Activated CD8-positive, alpha-beta T cell treated with anti-CD3 and anti-CD28 coated beads, Interleukin-2, amount 10 ng/mL, durations not matched to agents 7 days and 5 days (primary cell): ENCODE measurements around the gene LINC01488. TPM values are rescaled to one million over a fixed set of nuclear protein-coding genes. Genes with fewer than 3 reads are reported as not detected.

Experiments
- ATAC-seq: fragments of 150-1000 bp; cut with Tn5 transposase; one replicate; pipeline ENCODE4 v1.10.0; 2021; ENCODE audit warnings: moderate library complexity
- CTCF ChIA-PET: fragments of 350-600 bp; sonication (Branson Sonifier 250); formaldehyde crosslinking; loops from one replicate; lab custom pipeline; 2021; ENCODE audit warnings: antibody characterized with exemption; lab: Charles Lee
- POLR2A ChIA-PET: fragments of 350-600 bp; sonication (Branson Sonifier 250); formaldehyde crosslinking; loops from one replicate; lab custom pipeline; 2021; ENCODE audit warnings: antibody characterized with exemption; lab: Charles Lee
- DNase-seq: peaks from one replicate; pipeline ENCODE4 v3.0.0-alpha.2; 2020
- H3K27ac Mint-ChIP-seq: one replicate; pipeline ENCODE4 v1.8.0; 2021; ENCODE audit warnings: mild to moderate bottlenecking, mixed read lengths
- H3K27me3 Mint-ChIP-seq: one replicate; pipeline ENCODE4 v1.8.0; 2021; ENCODE audit warnings: low read depth, mixed read lengths
- H3K36me3 Mint-ChIP-seq: one replicate; pipeline ENCODE4 v1.8.0; 2021; ENCODE audit warnings: low read depth, mixed read lengths
- H3K4me1 Mint-ChIP-seq: one replicate; pipeline ENCODE4 v1.8.0; 2021; ENCODE audit warnings: low read depth, mixed read lengths
- H3K4me3 Mint-ChIP-seq: one replicate; pipeline ENCODE4 v1.8.0; 2021; ENCODE audit warnings: mild to moderate bottlenecking, mixed read lengths
- H3K9me3 Mint-ChIP-seq: one replicate; pipeline ENCODE4 v1.8.0; 2022; ENCODE audit warnings: mixed read lengths; ENCODE audit not compliant: insufficient read depth
- total RNA-seq, 2 experiments: library from RNA; stranded (reverse); gene quantifications; one replicate each; pipeline ENCODE4 v1.2.3, GENCODE V29; 2021

The LINC01488 gene
- total RNA-seq, 2 experiments from 2014 or later = not detected

DNA sequence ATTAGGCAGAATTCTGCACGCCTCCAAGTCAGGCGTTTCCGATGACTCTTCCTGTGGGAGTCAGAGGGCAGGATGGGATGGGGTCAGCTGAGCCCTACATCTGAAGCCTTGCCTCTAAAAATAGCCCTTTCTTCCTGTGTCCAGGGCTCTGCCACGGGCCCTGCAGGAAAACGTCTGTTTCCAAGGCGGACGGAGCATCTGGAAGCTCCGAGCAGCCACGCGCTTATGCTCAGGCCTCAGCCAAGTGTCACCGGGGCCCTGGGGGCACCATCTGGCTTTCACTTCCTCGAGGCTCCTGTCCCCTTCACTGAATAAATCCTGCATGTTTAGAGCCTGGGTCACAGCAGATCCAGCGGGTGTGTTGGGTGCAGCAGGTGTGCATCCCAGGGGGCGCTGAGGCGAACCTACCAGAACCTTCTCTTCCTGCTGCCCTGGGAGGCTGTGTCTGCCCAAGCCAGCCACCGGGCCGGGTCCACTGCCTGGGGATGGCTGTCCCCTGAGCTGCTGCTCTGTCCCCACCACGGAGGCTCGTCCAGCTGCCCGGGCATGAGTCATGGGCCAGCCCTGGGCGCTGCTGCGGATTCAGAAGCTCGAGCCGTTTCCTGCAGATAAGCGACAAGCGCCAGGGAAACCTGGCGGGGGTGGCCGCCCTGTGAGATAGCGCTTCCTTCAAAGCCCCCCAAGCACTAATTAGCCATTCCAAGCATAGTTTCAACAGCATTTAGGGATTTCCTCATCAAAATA, 32.0 kb upstream of the LINC01488 start:
- POLR2A ChIA-PET = no interaction called here
- no peak overlapping the region for H3K4me3 Mint-ChIP-seq
- ATAC-seq = no peak
- CTCF ChIA-PET = no interaction called here
- no peaks in the 10 kb centered on the region for H3K9me3 Mint-ChIP-seq
- no peak overlapping the region for H3K27ac Mint-ChIP-seq
- no peaks in the 10 kb centered on the region for H3K36me3 Mint-ChIP-seq
- no peak for DNase-seq
- H3K4me1 Mint-ChIP-seq = no peaks in the 10 kb centered on the region
- H3K27me3 Mint-ChIP-seq = peaks cover 12% of the 10 kb centered on the region

DNA sequence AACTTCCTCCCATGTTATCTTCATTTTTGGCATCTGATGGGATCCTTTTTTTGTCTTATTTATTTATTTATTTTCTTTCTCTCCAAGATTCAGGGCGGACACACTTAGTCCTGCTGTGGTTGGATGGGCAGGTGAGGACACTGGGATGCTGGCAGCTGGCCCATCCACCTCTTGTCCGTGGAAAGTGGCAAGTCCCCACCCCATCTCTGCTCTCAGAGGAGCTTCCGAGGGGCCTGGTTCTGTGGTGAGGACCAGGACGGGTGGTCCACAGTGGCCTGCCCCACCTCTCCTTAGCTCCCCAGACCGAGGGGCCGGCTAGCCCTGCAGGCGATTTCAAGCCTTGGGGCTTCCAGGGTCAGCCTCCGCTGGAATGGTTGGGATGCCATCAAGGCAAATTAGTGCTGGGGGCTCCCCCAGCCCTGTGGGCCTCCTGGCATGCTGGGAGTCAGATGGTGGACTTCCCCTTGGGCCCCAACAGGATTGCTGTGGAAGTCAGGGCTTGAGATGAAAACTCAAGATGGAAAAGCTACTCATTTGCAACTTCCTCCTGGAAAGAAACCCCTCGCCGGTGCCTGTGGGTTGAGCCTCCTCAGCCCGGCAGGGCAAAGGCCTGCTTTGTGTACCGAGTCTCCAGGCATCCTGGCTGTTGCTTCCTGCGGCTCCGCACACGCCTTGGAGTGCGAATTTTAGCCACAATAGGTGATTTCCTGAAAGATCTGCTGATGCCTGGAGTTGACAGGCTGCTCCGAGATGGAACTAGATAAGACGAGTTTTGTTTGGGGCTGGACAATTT, 31.2 kb upstream of the LINC01488 start:
- Mint-ChIP-seq H3K27me3 (peaks cover 12% of the 10 kb centered on the region), H3K9me3 (no peaks in the 10 kb centered on the region), H3K36me3 (no peaks in the 10 kb centered on the region), H3K4me3 (no peak overlapping the region), H3K27ac (no peak overlapping the region), H3K4me1 (no peaks in the 10 kb centered on the region)
- ChIA-PET POLR2A (no interaction called here), CTCF (no interaction called here)
- no peak for DNase-seq
- no peak for ATAC-seq

GRCh38 chr11:69450857-69451220, 30.6 kb upstream of the LINC01488 start:
- Mint-ChIP-seq H3K27me3 (peaks cover 12% of the 10 kb centered on the region), H3K27ac (no peak overlapping the region), H3K36me3 (no peaks in the 10 kb centered on the region), H3K4me1 (no peaks in the 10 kb centered on the region), H3K9me3 (no peaks in the 10 kb centered on the region), H3K4me3 (no peak overlapping the region)
- no peak for DNase-seq
- CTCF ChIA-PET = no interaction called here
- POLR2A ChIA-PET = no interaction called here
- no peak for ATAC-seq

GRCh38 chr11:69451289-69451688, 30.2 kb upstream of the LINC01488 start:
- peaks cover 11% of the 10 kb centered on the region for H3K27me3 Mint-ChIP-seq
- H3K36me3 Mint-ChIP-seq = no peaks in the 10 kb centered on the region
- no peak overlapping the region for H3K27ac Mint-ChIP-seq
- POLR2A ChIA-PET = no interaction called here
- no peaks in the 10 kb centered on the region for H3K4me1 Mint-ChIP-seq
- no peak overlapping the region for H3K4me3 Mint-ChIP-seq
- no peak for ATAC-seq
- DNase-seq = no peak
- no peaks in the 10 kb centered on the region for H3K9me3 Mint-ChIP-seq
- CTCF ChIA-PET = no interaction called here

- Mint-ChIP-seq H3K36me3 (no peaks in the 10 kb centered on the region), H3K27me3 (peaks cover 8% of the 10 kb centered on the region), H3K27ac (no peak overlapping the region), H3K9me3 (no peaks in the 10 kb centered on the region), H3K4me1 (no peaks in the 10 kb centered on the region), H3K4me3 (no peak overlapping the region)
- ChIA-PET CTCF (no interaction called here), POLR2A (interaction anchor here (0.6 kb wide), 1 partner anchor 39 kb away, joined by 3 read pairs; no protein-coding TSS in a partner anchor)
- ATAC-seq = no peak
- no peak for DNase-seq
These were observed 29.1 kb upstream of the LINC01488 start for GRCh38 chr11:69452206-69452987.

DNA sequence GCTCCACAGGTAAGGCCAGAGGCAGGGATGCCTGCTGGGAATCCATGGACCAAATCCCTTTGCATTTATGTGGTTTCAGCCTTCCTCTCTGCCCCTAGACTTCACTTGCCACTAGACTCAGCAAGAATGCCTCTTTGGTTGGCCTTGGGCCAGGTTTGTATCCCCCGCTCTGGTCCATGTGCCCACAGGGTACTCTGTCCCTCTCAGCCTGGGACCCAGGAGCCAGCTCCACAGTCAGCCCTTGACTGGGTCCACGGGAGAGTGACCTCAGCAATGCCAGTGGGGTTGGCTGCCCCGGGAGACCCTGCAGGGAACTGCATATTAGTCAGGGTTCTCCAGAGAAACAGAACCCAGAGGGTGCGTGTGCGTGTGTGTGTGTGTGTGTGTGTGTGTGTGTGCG, 28.3 kb upstream of the LINC01488 start:
- ATAC-seq (no peak), DNase-seq (no peak)
- Mint-ChIP-seq H3K36me3 (no peaks in the 10 kb centered on the region), H3K4me1 (no peaks in the 10 kb centered on the region), H3K27me3 (peaks cover 8% of the 10 kb centered on the region), H3K27ac (no peak overlapping the region), H3K9me3 (no peaks in the 10 kb centered on the region), H3K4me3 (no peak overlapping the region)
- POLR2A ChIA-PET = no interaction called here
- CTCF ChIA-PET = no interaction called here

GRCh38 chr11:69454018-69454417, 27.4 kb upstream of the LINC01488 start:
- ATAC-seq (no peak), DNase-seq (no peak)
- CTCF ChIA-PET = no interaction called here
- no peak overlapping the region for H3K27ac Mint-ChIP-seq
- H3K36me3 Mint-ChIP-seq = no peaks in the 10 kb centered on the region
- H3K4me1 Mint-ChIP-seq = no peaks in the 10 kb centered on the region
- POLR2A ChIA-PET = no interaction called here
- H3K9me3 Mint-ChIP-seq = no peaks in the 10 kb centered on the region
- H3K4me3 Mint-ChIP-seq = no peak overlapping the region
- H3K27me3 Mint-ChIP-seq = peaks cover 8% of the 10 kb centered on the region

- H3K36me3 Mint-ChIP-seq = peaks cover 2% of the 10 kb centered on the region
- no peak for DNase-seq
- no peak for ATAC-seq
- no peaks in the 10 kb centered on the region for H3K4me1 Mint-ChIP-seq
- H3K27me3 Mint-ChIP-seq = peaks cover 12% of the 10 kb centered on the region
- no peak overlapping the region for H3K4me3 Mint-ChIP-seq
- peaks cover 4% of the 10 kb centered on the region for H3K9me3 Mint-ChIP-seq
- POLR2A ChIA-PET = no interaction called here
- CTCF ChIA-PET = no interaction called here
- H3K27ac Mint-ChIP-seq = no peak overlapping the region
These were observed 25.5 kb upstream of the LINC01488 start for GRCh38 chr11:69455969-69456368.

GRCh38 chr11:69456712-69457111, 24.8 kb upstream of the LINC01488 start:
- Mint-ChIP-seq H3K27ac (no peak overlapping the region), H3K4me3 (no peak overlapping the region), H3K4me1 (no peaks in the 10 kb centered on the region), H3K36me3 (peaks cover 6% of the 10 kb centered on the region), H3K27me3 (peaks cover 9% of the 10 kb centered on the region), H3K9me3 (peaks cover 7% of the 10 kb centered on the region)
- no peak for ATAC-seq
- POLR2A ChIA-PET = no interaction called here
- CTCF ChIA-PET = no interaction called here
- DNase-seq = no peak

GRCh38 chr11:69459848-69460539, 21.5 kb upstream of the LINC01488 start:
- peaks cover 6% of the 10 kb centered on the region for H3K36me3 Mint-ChIP-seq
- CTCF ChIA-PET = interaction anchor here (1.3 kb wide), 1 partner anchor 167 kb away, joined by 3 read pairs; no protein-coding TSS in a partner anchor
- POLR2A ChIA-PET = no interaction called here

GRCh38 chr11:69460540-69461257, 20.8 kb upstream of the LINC01488 start:
- peaks cover 7% of the 10 kb centered on the region for H3K9me3 Mint-ChIP-seq
- no peak overlapping the region for H3K4me3 Mint-ChIP-seq
- peaks cover 9% of the 10 kb centered on the region for H3K27me3 Mint-ChIP-seq
- ATAC-seq (no peak), DNase-seq (no peak)
- H3K36me3 Mint-ChIP-seq = peaks cover 6% of the 10 kb centered on the region
- no peak overlapping the region for H3K27ac Mint-ChIP-seq
- ChIA-PET POLR2A (no interaction called here), CTCF (interaction anchor here (1.3 kb wide), 1 partner anchor 168 kb away, joined by 3 read pairs; no protein-coding TSS in a partner anchor)
- H3K4me1 Mint-ChIP-seq = no peaks in the 10 kb centered on the region

More at GRCh38 chr11:69459848-69460539, 21.5 kb upstream of the LINC01488 start:
- Mint-ChIP-seq H3K4me3 (no peak overlapping the region), H3K4me1 (no peaks in the 10 kb centered on the region), H3K27me3 (peaks cover 9% of the 10 kb centered on the region), H3K9me3 (peaks cover 7% of the 10 kb centered on the region), H3K27ac (no peak overlapping the region)
- ATAC-seq (no peak), DNase-seq (no peak)
